Tibial nerve (tissue), 4 donors: ENCODE results near the gene DNPH1. TPM values are rescaled to one million over a fixed set of nuclear protein-coding genes. Genes with fewer than 3 reads are reported as not detected.

ENCODE experiments used
- DNase-seq, 2 donors: peaks; one replicate each; pipeline ENCODE4 v3.0.0-alpha.2; 2019; ENCODE audit warnings: low spot score in 2 of 2
- H3K27ac ChIP-seq, 4 donors: fragments of 200-600 bp; sonication (generic) in 3 of 4; one replicate each; pipeline ENCODE4 v1.5.1; 2017 to 2019; ENCODE audit warnings: mild to moderate bottlenecking in 1 of 4
- H3K27me3 ChIP-seq, 2 donors: fragments of 200-600 bp; sonication (generic) in 1 of 2; one replicate each; pipeline versions ENCODE4 v1.5.1 to v1.6.0; 2017 to 2019
- H3K36me3 ChIP-seq, 3 donors: fragments of 200-600 bp; sonication (generic); one replicate each; pipeline ENCODE4 v1.5.1; 2018 to 2019
- H3K4me1 ChIP-seq, 4 donors: fragments of 200-600 bp; sonication (generic) in 3 of 4; one replicate each; pipeline ENCODE4 v1.5.1; 2017 to 2019
- H3K4me3 ChIP-seq, 4 donors: fragments of 200-600 bp; sonication (generic) in 3 of 4; one replicate each; pipeline ENCODE4 v1.5.1; 2017 to 2019; ENCODE audit warnings: mild to moderate bottlenecking in 1 of 4, moderate library complexity in 1 of 4
- H3K9me3 ChIP-seq, 4 donors: fragments of 200-600 bp; sonication (generic) in 3 of 4; one replicate each; pipeline ENCODE4 v1.5.1; 2017 to 2019
- EP300 ChIP-seq, 2 donors: sonication (generic); formaldehyde crosslinking; IDR thresholded peaks; one replicate each; pipeline ENCODE4 v1.6.1; 2017; ENCODE audit warnings: antibody characterized with exemption in 2 of 2, mild to moderate bottlenecking in 1 of 2
- POLR2A ChIP-seq, 2 donors: fragments of 450-650 bp; IDR thresholded peaks; one replicate each; pipeline ENCODE4 v1.6.1; 2017; ENCODE audit warnings: antibody characterized with exemption in 2 of 2, mild to moderate bottlenecking in 2 of 2, moderate library complexity in 2 of 2
- WGBS, 2 donors: methylation state at CpG; one replicate each; pipeline ENCODE4 v1.1.5; 2018; 5-methylcytosine and 5-hydroxymethylcytosine counted together
- total RNA-seq, 4 donors: library from RNA; depleted of rRNA; stranded (reverse); fragments of >200 nt; gene quantifications; one replicate each; pipeline ENCODE4 v1.1.0, GENCODE V29; 2016
- TF ChIP-seq, protein P1 (sequence below), 5 experiments: fragments of 200-600 bp in 3 of 5; fragments of 450-650 bp in 2 of 5; sonication (generic) in 3 of 5; IDR thresholded peaks; one replicate each; pipeline ENCODE4 v1.5.1; 2016 to 2019; ENCODE audit warnings: antibody characterized with exemption in 5 of 5, mild to moderate bottlenecking in 3 of 5, moderate library complexity in 2 of 5

Gene DNPH1
- total RNA-seq, 4 donors from 2014 or later = 61.8 to 114 (median 101) TPM

DNA sequence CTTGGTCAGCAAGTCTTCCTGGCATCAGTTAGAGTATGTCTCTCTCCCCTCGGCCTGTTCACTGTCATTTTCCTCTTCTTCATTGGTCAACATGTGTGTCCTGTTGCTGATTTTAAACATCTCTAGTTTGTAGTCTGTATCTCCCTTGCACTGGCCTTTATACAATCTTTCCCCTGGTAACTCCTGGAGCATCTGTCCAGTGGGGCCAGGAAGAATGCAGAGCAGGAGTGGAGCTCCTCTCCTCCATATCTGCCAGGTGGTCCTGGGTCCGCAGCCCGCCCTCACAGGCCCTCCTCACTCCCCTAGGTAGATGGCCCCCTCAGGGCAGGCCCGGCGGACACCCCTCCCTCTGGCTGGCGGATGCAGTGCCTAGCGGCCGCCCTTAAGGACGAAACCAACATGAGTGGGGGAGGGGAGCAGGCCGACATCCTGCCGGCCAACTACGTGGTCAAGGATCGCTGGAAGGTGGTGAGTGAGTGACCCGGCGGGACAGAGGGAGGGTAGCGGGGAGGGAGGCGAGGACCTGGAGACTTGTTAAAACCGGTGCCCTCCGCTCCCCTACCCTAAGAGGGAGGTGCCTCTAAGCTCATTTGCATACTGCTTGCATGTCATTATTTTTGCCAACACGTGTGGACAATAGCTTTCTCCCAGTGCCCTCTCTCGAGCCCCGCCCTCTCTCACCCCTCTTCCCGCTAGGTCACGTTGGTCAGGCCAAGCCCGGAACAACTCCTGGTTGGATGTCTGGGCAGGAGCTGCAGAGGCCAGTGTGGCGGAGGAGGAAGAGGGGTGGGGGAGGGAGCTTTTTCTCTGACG lies 17.2 kb upstream of the DNPH1 start:
- DNase-seq = peak in 1 of 2 donors; percentile 15

DNA sequence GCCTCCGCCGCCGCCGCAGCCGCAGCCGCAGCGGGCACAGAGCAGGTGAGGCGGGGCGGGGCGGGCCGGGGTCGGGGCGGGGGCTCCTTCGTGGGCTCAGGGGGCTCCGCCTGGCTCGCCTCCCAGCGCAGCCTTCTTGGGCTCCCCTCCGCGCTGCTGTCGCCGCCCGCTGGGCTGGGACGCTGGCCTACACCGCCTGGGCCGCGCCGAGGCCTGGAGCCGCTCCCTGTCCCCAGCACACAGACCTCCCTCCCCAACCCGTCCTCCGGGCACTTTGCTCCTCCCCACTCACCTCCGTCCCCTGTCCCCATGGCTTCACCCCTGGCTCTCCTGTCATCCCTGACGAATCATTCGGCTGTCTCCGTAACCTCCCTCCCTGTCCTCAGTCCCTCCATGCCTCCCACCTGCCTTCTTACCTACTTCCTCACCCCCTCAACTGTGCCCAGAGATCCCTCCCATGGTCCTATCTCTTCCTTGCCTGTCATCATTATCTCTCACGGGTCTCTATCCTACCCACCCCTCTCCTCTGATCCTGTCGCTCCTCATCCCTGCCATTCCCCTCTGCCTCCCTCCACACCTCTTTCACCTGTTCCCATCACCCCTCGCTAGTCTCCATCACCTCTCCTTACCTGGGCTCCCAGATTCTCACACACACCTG lies 14.5 kb upstream of the DNPH1 start:
- Histone ChIP-seq H3K27me3 (peaks cover 0 to 57% of the 10 kb centered on the region in 2 donors), H3K4me1 (peaks cover 0 to 21% (median 9%) of the 10 kb centered on the region in 4 donors), H3K36me3 (no peaks in the 10 kb centered on the region), H3K27ac (no peak overlapping the region), H3K9me3 (peaks cover 0 to 12% (median 0%) of the 10 kb centered on the region in 4 donors), H3K4me3 (no peak overlapping the region)
- 23 to 26% methylated on average over 23 to 26 of the region's 37 CpGs for WGBS, 2 donors
- no peak for DNase-seq
- TF ChIP-seq POLR2A (IDR thresholded peaks at IDR 0.05) (no peak), EP300 (IDR thresholded peaks at IDR 0.05) (no peak)
- TF ChIP-seq, protein P1, sequence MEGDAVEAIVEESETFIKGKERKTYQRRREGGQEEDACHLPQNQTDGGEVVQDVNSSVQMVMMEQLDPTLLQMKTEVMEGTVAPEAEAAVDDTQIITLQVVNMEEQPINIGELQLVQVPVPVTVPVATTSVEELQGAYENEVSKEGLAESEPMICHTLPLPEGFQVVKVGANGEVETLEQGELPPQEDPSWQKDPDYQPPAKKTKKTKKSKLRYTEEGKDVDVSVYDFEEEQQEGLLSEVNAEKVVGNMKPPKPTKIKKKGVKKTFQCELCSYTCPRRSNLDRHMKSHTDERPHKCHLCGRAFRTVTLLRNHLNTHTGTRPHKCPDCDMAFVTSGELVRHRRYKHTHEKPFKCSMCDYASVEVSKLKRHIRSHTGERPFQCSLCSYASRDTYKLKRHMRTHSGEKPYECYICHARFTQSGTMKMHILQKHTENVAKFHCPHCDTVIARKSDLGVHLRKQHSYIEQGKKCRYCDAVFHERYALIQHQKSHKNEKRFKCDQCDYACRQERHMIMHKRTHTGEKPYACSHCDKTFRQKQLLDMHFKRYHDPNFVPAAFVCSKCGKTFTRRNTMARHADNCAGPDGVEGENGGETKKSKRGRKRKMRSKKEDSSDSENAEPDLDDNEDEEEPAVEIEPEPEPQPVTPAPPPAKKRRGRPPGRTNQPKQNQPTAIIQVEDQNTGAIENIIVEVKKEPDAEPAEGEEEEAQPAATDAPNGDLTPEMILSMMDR (IDR thresholded peaks at IDR 0.05) = no peak

More for the DNA sequence above, 17.2 kb upstream of the DNPH1 start:
- no peak for TF ChIP-seq EP300 (IDR thresholded peaks at IDR 0.05)
- no peak for TF ChIP-seq POLR2A (IDR thresholded peaks at IDR 0.05)
- TF ChIP-seq, protein P1 (IDR thresholded peaks at IDR 0.05) = no peak
- Histone ChIP-seq H3K4me1 (peaks cover 0 to 22% (median 9%) of the 10 kb centered on the region in 4 donors), H3K27me3 (peaks cover 0 to 63% of the 10 kb centered on the region in 2 donors), H3K9me3 (no peaks in the 10 kb centered on the region), H3K36me3 (no peaks in the 10 kb centered on the region), H3K4me3 (peak overlapping the region; percentile 48 to 58 (median 56)), H3K27ac (no peak overlapping the region)
- 13 to 14% methylated on average over 27 of the region's 27 CpGs for WGBS, 2 donors

DNA sequence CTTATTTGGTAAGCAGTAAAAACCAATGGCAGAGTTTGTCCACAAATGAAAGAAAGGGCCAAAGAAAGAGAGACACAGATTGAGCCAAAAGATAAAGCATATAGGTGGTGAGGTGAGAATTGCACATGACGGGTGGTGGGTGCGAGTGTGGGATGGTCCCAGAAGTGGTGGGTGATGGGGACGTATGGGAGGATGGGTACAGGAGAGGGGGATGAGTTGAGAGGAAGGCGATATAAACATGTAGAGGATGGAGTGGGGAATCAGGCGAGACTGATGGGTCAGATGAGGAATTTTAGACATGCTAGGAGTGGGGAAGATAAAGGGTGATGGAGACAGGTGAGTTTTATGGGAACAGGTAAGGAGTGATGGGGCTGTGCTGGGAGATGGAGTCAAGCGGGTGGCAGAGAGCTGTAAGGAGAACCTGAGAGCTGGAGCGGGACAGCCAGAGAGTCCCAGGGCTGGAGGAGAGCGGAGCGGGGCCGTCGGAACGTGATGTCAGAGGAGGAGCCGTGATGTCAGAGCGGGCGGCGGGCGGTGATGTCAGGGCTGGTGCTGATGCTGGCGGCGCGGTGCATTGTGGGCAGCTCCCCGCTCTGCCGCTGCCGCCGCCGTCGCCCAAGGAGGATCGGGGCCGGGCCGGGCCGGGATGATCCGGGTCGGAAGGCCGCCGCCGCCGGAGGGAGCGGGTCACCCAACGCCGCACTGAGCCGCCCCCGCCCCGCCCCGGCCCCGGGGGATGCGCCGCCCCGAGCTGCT lies 13.8 kb upstream of the DNPH1 start, which contains the start of gene TTBK1:
TSS of gene TTBK1 (plus strand) at position 574 of the 756 bp plus-strand sequence. CDS start 3,180 bp downstream, outside the sequence.
- WGBS, 2 donors = 13 to 15% methylated on average over 30 to 32 of the region's 47 CpGs
- no peaks in the 10 kb centered on the region for H3K36me3 ChIP-seq
- peaks cover 0 to 57% of the 10 kb centered on the region in 2 donors for H3K27me3 ChIP-seq
- H3K27ac ChIP-seq = no peak within 1 kb of the TSS
- no peak within 1 kb of the TSS for H3K4me3 ChIP-seq
- H3K4me1 ChIP-seq = peaks cover 0 to 21% (median 9%) of the 10 kb centered on the region in 4 donors
- no peak for DNase-seq
- no peak for TF ChIP-seq POLR2A (IDR thresholded peaks at IDR 0.05)
- TF ChIP-seq EP300 (IDR thresholded peaks at IDR 0.05) = no peak
- TF ChIP-seq, protein P1 (IDR thresholded peaks at IDR 0.05) = no peak
- H3K9me3 ChIP-seq = peaks cover 0 to 12% (median 0%) of the 10 kb centered on the region in 4 donors

DNA sequence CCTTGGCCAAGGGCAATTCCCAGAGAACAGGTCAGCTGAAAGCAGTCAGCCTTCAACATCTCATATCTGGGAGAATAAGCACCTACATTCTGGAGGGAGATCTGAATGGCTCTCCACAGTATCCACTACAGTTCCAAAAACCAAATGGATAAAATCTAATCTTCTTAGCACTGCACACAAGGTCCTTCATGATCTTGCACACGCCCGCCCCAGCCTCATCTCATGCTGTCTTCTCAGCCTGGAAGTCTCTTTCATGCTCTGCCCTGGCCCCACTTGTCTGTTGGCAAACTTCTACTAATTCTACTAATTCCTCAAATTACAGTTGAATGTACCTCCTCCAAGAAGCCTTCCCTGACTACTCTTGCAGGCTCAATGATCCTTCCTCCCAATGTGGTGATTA lies 12.2 kb upstream of the DNPH1 start:
- H3K4me3 ChIP-seq = no peak overlapping the region
- peaks cover 0 to 12% (median 0%) of the 10 kb centered on the region in 4 donors for H3K9me3 ChIP-seq
- H3K27ac ChIP-seq = no peak overlapping the region
- TF ChIP-seq POLR2A (IDR thresholded peaks at IDR 0.05) (no peak), EP300 (IDR thresholded peaks at IDR 0.05) (no peak)
- TF ChIP-seq, protein P1 (IDR thresholded peaks at IDR 0.05) = no peak
- H3K27me3 ChIP-seq = peaks cover 0 to 69% of the 10 kb centered on the region in 2 donors
- no peaks in the 10 kb centered on the region for H3K36me3 ChIP-seq
- 88 to 92% methylated on average over 2 of the region's 2 CpGs for WGBS, 2 donors
- no peak for DNase-seq
- peaks cover 0 to 5% (median 0%) of the 10 kb centered on the region in 4 donors for H3K4me1 ChIP-seq
